ENCODE data around the gene TRAFD1.
"Not testable (repeated sequence)": the region's sequence is repeated elsewhere in the genome, so short reads cannot be mapped to it uniquely, and the experiment has no call there.

TRAFD1 gene

DNA sequence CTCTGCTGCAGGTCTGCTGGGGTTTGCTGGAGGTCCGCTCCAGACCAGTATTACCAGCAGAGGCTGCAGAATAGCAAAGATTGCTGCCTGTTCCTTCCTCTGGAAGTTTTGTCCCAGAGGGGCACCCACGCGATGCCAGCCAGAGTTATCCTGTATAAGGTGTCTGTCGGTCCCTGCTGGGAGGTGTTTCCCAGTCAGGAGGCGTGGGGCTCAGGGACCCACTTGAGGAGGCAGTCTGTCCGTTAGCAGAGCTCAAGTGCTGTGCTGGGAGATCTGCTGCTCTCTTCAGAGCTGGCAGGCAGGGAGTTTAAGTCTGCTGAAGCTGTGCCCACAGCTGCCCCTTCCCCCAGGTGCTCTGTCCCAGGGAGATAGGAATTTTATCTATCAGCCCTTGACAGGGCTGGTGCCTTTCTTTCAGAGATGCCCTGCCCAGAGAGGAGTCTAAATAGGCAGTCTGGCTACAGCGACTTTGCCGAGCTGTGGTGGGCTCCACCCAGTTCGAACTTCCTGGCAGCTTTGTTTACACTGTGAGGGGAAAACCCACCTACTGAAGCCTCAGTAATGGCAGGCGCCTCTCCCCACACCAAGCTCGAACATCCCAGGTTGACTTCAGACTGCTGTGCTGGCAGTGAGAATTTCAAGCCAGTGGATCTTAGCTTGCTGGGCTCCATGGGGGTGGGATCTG lies 33.2 kb downstream of the TRAFD1 start:
- DNase-seq (ENCODE audit: low read depth), result not testable (repeated sequence)

DNA sequence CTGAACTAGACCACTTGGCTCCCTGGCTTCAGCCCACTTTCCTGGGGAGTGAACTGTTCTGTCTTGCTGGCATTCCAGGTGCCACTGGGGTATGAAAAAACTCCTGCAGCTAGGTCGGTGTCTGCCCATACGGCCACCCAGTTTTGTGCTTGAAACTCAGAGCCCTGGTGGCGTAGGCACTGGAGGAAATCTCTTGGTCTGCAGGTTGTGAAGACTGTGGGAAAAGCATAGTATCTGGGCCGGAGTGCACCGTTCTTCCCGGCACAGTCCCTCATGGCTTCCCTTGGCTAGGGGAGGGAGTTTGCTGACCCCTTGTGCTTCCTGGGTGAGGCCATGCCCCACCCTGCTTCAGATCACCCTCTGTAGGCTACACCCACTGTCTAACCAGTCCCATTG lies 33.8 kb downstream of the TRAFD1 start:
- DNase-seq (ENCODE audit: low read depth), result no peak

GRCh38 chr12:112160611-112161010 lies 35.3 kb downstream of the TRAFD1 start:
- DNase-seq (ENCODE audit: low read depth), result no peak

DNA sequence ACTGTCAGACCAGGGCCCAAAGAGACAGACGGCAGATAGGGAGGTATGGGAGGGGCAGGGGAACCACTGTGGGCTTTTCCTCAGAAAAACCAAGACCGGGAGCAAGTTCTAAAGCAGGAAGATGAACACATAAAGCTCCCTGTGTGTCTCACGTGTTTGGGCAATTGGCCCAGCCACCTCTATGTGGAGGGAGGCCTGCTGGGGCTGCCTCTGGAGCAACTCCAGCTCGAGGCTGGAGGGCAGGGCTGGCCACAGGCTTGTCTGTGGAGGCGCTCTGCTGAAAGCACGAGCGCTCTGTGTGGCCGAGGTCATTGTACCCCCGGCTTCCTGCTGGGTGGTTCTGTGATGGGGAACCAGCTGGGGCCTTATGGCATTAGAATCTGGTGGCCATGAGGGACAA lies 36.4 kb downstream of the TRAFD1 start:
- no peak for DNase-seq (ENCODE audit: low read depth)

GRCh38 chr12:112162241-112162790 lies 37.0 kb downstream of the TRAFD1 start:
- no peak for DNase-seq (ENCODE audit: low read depth)

DNA sequence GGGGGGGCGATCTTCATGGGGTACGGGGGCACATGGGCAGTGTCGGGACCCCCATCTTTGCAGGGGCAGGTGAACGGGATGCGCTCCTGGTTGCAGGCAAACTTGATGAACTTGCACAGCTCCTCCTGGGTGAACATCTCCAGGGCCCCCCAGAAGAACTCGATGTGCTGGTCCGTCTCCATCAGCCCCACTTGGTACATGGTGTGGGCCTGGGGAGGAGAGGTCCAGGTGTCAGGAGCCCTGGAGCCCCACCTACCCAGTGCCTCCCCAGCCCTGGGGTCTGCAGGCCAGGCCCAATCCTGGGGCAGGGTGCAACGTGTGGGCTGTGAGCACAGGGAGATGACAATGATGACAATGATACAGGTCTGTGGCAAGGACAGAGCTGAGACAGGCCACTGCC lies 37.7 kb downstream of the TRAFD1 start:
- no peak for DNase-seq (ENCODE audit: low read depth)

- no peak for DNase-seq (ENCODE audit: low read depth)
These were observed 38.2 kb downstream of the TRAFD1 start for GRCh38 chr12:112163471-112163991.

DNA sequence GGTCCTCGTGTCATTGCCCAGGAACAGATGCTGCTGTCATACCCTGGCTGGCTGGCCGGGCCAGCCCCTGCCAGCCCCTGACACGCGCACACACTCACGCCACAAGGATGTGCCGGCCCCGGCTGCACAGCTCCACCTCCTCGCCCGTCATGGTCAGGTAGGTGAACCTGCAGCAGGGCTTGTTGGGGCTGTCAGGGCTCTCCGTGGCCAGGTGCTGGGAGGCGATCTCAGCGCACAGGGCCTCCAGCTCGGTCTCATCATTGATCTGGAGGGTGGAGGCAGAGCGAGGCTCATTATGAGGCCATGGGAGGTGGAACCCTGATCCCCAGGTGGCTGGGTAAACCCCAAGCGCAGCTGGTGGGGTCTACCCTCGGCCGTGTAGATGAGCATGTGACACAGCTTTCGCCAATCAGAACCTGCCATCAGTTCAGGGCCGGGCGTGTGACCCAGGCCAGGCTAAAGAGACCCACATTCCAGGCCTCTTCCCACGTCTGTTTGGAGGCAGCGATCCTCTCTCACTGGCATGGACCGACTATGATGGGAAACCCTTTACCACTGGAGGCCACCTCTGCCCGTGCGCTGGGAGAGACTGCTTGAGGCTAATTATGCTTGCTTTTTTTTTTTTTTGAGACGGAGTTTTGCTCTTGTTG lies 38.8 kb downstream of the TRAFD1 start:
- DNase-seq (ENCODE audit: low read depth), result no peak

DNA sequence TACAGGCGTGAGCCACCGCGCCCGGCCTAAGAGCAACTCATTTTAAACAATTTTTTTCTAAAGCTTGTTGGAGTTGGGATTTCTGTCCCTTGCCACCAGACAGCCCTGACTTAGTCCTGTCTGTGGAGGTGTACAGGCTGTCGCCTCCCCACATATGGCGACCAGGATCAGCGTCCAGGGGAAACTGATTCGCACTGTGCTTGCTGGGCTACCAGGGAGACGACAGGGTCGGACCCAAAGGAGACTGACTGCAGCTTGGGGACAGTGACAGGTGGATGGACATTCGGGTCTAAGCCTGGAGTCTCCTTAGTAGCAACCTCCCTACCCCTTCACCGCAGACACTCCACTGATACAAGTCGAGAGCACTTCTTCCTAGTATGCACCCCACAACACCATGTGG lies 40.3 kb downstream of the TRAFD1 start:
- no peak for DNase-seq (ENCODE audit: low read depth)

DNA sequence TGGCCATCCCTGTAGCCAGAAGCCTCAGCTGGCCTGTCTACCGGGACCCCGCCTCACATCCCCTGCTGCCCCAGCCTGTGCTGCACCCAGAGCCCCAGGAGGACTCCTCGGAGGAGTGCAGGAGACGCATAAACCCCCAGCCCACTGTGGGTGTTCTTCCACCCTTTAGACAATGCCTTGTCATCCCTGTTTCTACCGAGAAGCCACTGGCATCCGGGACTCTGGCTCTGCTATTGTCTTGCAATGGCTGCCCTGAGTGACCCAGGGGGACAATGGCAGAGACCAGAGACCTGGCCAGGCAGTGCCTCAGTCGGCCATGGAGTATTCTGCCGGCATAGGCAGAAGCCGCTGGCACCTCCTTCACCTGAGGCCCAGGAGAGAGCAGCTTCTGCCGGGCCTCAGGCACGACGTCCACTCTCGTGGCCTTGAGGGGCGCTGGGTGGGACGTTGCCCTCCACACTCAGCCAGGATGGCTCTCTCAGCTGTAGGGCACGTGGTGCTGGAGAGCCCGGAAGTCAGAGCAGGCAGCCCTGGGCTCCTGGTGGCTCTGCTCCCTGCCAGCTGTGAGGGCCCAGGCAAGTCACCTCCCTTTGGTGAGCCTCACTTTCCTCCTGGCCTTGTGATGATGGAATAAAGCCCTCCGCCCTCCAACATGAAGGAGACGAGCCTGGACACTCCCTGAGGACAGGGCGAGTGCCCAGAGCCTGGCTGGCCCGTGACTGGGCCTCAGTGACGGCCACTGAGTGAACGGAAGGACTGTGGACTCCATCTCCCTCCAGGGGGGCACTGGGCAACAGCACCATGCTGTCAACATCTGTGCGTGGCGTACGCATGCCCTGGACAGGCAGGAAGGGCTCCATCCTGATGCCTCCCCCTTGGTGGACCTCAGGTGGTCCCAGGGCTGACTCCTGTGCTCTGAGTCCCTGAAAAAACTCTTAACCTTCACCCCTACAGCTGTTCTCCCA lies 41.0 kb downstream of the TRAFD1 start:
- DNase-seq (ENCODE audit: low read depth), result no peak

GRCh38 chr12:112167031-112167461 lies 41.7 kb downstream of the TRAFD1 start:
- no peak for DNase-seq (ENCODE audit: low read depth)

- no peak for DNase-seq (ENCODE audit: low read depth)
These were observed 42.6 kb downstream of the TRAFD1 start for GRCh38 chr12:112167718-112168525.

DNA sequence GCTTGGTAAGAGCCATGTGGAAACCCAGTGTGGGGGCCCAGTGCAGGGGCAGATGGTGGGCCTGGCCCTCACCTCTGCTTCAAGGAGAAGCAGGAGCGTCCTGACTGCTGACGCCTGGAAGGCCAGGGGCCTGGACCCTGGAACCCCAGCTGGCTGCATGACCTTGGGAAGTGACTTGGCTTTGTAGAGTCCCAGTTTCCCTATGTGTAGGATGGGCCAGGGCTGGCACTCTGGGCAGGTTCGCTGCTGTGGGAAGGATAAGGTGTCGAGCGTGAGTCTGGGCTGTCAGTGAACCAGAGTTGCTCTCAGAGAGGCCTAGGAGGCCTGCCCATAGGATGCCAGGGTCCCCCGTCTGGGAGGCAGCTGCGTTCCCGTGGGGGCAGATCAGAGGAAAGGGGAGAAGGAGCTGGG lies 43.2 kb downstream of the TRAFD1 start:
- DNase-seq (ENCODE audit: low read depth), result no peak

DNA sequence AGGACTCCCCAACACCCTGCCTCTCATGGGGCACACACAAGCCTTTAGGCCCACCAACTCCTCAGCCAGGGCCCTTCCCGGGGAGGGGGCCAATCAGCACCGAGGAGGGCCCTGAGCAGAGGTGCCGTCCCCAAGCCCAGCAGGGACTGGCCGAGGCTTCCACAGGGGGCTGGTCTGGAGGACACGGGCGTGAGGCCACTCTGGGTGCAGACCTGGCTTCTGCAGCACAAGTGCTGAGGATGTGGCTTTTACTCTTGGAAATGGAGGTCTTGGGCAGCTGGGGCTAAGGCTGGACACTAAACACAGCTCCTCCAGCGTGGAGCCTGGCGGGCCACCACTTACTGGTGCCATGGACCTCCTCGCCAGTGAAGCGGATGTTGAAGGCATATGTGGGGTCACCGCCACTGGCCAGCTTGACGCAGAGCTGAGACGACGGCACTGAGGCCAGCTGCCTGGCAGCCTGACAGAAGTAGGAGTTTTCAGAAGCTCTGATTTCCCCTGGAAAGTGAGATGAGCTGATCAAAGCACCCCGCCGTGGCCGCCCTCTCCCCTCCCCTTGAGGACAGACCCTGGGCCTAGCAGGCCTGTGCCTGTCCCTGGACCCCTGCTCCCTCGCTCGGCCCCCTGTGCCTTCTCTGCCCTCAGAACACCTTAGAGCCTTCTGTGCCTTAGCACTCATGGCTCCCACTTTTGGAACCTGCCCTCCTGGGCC lies 44.0 kb downstream of the TRAFD1 start:
- no peak for DNase-seq (ENCODE audit: low read depth)

DNA sequence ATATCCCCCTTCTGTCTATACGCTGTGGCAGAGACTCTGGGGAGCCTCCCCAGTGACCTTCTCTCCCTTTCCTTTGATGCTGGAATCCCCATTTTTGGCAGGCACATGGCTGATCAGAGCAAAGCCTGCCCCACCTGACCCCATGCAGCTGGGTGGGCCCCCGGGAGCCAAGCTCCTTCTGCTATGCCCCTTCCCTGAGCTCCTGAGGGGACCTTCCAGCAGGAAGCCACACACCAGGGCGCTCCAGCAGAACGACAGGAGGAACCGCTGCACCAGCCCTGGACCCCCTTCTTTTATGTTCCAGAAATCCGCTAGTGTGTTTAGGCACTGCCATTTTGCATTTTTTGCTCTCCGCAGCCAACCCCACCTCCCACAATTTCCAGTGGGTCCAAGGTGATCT lies 44.6 kb downstream of the TRAFD1 start:
- no peak for DNase-seq (ENCODE audit: low read depth)

DNA sequence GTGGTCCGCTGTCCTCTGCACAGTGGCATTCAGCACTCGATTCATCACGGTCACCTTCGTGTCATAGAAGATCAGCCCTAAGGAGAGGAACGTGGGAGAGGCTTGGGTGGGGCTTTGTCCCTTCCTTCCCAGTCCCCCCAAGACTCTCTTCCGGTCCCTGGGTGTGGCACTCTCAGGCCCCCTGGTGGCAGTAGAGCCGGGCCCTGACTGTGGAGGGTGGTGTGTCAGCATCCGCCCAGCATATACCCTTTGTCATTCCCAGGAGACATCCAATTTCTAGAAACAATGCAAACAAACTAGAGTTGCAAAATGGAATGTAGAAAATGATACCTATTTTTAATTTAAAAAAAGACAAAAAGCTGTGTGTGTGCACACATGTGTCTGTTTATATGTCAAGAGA lies 45.0 kb downstream of the TRAFD1 start:
- DNase-seq (ENCODE audit: low read depth), result peak; percentile 6

DNA sequence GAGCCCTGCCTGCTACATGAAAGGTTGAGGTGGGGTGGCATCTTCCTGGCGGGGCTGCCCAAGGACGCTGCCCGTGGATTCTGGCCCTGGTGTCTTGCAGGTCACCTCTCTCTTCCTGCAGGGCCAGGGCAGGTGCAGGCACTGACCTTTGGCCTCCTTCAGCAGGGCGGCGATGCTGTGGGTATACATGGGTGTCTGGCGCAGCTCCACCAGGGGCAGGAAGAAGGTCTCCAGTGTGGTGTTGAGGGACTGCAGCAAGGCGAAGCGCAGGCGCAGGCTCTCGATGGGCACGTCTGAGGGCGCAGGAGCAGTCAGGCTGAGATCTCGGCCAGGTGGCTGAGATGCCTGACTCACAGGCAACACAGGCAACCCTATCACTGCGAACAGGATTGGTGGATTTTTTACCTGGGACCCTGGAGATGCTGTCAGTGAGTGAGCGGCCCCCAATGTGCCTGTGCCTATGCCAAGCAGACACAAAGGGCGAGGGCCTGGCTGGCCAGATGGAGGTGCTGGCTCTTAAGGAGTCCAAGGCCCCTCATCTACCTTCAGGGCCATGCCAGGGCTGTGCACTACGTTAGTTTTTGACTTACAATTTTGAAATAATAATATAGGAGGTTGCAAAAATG lies 45.7 kb downstream of the TRAFD1 start:
- no peak for DNase-seq (ENCODE audit: low read depth)

GRCh38 chr12:112172556-112173324 lies 47.4 kb downstream of the TRAFD1 start:
- no peak for DNase-seq (ENCODE audit: low read depth)

- no peak for DNase-seq (ENCODE audit: low read depth)
These were observed 50.2 kb downstream of the TRAFD1 start for GRCh38 chr12:112175361-112176155.
